GM19351 (cell line): ENCODE data around the gene CTLA4.

Experiments
- ATAC-seq: cut with Tn5 transposase; IDR thresholded peaks from one replicate; pipeline ENCODE4 v1.9.1; 2021; ENCODE audit warnings: mild to moderate bottlenecking, moderate library complexity; ENCODE audit not compliant: unreplicated experiment

Gene CTLA4

DNA sequence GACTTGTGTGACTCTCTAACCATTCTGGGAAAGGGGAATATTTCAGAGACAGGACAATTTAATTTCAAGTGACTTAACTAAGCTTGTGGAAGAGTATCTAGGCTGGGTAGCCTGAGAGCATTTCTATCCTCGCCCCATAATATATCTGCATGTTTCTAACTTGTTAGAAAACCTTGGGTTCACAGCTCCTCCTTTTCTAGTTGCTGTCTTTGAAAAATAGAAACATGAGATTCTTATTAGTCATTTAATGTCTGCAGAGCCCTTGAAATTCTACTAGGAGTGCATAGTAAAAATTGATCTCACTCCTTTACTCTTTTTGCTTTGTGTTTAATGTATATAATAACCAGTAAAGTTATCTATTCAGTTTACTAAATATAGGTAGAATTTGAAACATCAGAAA lies 22.4 kb downstream of the CTLA4 start:
- no peak for ATAC-seq

DNA sequence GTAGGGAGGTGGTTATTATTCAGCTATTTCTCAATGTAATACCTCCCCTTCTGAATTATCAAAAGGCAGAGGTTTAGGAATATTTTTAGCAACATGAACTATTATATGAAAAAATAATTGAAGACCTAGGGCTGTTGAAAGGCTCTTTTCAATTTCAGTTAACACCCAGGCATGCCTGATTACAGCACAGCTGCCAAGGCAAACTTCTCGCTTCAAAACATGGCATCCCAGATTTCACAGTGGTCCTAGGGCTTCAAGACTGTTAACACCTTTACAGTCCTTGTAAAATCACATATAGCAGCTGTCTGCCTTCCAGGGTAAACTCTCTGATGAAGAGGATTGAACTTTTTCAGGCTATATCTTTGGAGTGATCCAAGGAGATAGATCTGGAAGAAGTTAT lies 23.2 kb downstream of the CTLA4 start:
- ATAC-seq, result no peak

DNA sequence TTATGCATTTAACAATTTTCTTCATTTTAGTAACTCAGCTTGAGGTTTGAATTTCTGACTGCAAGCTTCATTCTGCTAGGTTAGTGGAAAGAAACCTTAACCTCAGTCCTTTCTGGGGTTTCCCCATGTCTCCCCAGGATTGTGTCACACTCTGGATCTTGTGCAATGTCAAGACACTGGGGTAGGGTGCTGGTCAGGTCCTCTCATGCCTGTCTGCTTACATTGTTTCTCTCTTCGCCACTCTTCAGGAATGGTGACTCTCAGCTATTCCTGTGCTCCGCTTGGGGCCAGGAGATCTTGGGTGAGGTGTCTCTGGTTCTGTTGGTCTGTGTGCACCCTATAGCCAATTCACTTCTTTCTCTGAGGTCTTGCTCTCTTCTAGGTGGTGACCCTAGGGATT lies 23.9 kb downstream of the CTLA4 start:
- ATAC-seq, result peak; percentile 55

- no peak for ATAC-seq
Observed at GRCh38 chr2:203892207-203892606, 24.6 kb downstream of the CTLA4 start.

- ATAC-seq, result no peak
Observed at GRCh38 chr2:203893401-203893800, 25.8 kb downstream of the CTLA4 start.

DNA sequence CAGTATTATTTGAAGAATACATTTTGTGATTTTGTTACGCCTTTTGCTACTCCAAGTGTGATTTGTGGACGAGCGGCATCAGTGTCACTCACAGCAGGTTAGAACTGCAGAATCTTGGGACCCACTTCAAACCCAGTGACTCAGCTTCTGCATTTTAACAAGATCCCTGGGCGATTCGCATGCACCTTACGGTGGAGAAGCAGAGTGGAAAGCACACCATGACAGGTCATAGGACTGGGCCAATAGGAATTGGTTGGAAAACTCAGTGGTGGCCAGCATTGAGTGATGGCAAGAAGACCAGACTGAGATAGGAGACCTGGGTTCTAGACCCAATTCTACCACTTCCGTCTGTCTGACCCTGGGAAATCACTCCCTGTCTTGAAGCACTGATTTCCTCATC lies 26.3 kb downstream of the CTLA4 start:
- ATAC-seq, result no peak

DNA sequence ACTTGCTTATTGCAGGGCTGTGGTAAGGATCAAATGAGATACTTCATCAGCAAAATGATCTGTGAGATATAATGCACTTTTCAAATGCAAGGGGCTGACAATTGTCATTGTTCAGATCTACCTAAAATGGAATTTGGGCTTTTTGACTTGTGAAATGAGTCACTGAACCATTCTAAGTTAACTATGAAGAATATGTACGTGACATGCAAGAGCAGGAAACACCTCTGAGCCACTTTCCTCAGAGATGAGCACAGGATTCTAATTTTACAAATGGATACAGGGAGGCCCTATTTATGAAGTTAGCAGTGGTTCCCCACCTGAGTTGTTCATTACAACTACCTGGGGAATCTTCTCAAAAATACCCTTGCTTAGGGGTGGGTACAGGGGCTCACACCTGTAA lies 26.7 kb downstream of the CTLA4 start:
- peak; percentile 52 for ATAC-seq

DNA sequence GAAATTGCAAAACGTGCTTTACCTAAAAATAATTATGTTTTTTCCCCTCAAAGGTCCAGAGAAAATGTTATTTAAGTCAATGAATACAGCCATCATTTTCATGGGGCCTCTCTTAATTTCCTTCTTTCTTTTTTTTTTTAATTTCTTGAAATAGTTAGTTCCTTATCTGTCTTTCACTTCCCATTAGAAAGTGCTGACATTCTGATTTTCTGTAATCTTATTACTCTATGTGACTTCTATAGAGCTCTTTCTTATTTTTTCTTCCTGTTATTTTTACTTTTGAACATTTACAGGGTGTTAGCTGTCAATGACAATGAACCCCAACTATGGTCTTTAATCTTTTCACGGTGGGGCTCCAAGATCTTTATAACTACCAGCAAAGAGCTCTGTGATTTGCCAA lies 30.0 kb downstream of the CTLA4 start:
- no peak for ATAC-seq

- ATAC-seq, result no peak
Observed at GRCh38 chr2:203898657-203899056, 31.1 kb downstream of the CTLA4 start.

- ATAC-seq, result no peak
Observed at GRCh38 chr2:203900253-203900652, 32.7 kb downstream of the CTLA4 start.

DNA sequence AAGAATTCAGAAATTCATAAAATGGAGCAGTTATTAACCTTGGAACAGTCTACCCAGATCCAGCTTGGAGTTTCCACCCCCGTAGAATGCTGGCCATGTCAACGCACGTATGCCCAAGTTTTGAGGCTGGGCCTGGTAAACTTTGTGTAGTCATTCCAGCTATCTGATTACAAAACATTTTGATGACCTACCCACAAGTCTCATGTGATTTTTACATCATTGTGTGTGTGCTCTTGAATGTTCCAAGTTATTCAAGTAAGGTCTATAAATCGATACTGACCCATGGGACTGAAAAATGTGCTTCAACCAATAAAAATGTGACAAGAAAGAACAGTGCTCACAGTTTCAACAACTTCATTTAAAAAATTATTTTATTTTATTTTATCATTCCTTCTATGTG lies 36.5 kb downstream of the CTLA4 start:
- no peak for ATAC-seq

DNA sequence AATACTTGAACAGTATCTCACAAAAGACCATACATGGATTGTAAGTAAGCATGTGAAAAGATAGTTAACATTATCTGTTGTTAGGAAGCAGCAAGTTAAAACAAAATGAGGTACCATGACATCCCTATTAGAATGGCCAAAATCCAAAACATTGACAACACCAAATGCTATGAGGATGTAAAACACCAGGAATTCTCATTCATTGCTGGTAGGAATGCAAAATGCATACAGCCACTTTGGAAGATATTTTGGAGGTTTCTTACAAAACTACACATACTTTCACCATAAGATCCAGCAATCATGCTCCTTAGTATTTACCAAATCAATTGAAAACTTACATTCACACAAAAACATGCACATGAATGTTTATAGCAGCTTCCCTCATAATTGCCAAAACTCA lies 38.1 kb downstream of the CTLA4 start:
- ATAC-seq, result no peak

DNA sequence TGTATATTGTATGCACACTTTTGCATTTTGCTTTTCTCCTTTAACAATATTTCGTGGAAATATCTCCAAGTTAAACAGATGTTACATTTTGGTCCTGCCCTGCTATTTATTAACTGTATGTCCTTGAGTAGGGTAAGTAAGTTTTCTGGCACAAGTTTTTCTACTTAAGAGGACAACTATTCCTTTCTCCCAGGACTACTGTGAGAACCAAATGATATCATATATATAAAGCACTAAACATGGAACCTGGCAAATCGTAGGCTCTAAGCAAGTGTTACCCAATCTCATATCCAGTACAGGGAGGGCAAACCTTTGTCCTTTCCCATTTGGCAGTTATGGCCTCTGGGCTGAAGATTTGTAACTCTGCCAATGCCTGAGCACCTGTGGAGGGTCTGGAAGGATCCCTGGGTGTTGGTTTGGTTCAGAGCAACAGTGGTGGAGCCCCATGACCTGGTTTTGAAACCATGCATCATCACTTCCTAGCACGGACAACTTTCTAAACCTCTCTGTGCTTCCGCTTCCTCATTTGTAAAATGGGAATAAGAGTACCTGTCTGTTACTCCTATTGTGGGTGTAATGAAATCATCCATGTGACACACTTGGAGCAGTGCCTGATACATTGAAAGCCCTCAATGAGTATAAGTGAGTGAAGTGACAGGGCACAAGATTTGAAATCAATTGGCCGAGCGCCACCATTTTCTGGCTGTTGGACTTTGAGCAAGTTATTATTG lies 40.7 kb downstream of the CTLA4 start:
- ATAC-seq, result no peak

DNA sequence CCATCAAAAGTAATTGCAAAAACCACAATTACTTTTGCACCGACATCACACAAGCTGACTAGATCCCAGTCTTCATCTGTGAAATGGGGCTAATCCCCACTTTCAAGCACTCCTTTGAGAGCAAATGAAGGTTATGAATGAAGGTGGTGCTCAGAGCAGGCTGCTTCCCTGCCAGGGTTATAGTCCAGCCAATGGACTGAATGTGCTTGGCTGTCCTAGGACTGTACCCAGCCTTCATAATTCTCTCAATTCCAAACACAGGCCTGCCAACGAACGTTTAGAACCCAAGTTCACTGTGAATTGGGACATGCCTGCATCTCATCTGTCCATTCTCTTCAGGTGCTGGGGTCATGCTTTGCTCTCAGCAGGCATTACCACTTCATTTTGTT lies 41.2 kb downstream of the CTLA4 start:
- ATAC-seq, result no peak

DNA sequence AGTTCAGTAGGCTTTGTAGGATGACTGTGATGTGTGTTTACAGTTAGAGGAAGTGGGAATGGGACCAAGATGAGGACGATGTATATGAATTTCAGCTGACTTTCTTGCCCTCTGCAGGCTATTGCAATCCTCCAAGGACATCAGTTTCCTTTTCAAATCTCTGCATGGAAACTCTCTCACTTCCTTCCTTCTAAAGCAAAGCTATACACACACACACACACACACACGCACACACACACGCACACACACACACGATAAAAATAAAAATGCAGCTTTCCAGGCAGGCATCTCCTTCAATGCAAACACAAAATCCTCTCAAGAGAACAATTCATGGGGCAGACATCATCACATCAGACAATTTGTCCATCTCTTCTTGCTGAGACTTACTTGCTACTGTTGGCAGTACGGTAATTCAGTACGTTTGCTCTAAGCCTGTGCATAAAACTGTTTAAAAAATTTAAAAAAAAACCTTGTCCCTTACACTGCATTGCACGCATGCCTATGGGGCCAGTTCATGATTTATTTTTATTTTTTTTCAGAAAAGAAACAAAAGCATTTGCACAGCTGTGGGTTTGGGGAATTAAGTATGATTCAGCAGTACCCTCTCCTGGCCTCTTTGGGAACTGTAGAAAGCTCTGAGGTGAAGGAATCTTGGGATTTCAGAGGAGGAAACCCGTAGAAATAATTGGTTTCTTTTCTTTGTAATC lies 41.8 kb downstream of the CTLA4 start:
- no peak for ATAC-seq

DNA sequence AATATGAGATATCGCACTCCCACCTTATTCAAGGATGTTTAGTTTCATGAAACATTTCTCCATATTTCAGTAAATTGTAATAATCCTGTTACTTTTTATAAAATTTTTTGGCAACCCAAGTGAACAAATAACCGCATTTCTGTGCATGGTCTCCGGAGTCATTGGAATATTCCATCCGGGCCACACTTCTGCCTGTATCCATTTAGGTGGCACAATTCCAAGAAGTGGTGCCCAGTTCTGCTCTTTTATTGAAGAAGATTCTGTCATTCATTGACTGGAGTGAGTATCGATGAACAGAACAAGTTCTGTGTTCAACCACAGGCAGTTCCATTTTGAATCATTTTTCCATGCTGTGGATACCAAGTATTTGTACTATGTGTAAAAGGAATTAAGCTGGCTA lies 42.4 kb downstream of the CTLA4 start:
- ATAC-seq, result no peak

DNA sequence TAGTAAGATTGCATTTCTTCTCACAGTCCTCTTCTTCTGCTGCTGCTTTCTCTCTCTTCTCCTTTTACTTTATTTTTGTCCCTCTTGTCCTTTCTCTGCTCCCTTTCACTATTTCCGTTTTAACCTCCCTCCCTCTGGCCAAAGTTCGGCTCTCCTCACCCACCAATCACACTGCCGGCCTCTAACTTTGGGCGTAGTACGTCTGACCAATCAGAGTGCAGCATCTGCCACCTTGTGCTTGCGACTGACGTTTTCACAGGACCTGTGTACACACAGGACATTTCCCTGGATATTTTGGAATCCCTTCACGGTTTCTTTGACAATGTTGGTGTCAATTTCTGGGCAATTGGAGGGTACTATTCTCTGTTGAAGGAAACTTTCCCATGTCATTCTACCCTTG lies 46.4 kb downstream of the CTLA4 start:
- ATAC-seq, result no peak

DNA sequence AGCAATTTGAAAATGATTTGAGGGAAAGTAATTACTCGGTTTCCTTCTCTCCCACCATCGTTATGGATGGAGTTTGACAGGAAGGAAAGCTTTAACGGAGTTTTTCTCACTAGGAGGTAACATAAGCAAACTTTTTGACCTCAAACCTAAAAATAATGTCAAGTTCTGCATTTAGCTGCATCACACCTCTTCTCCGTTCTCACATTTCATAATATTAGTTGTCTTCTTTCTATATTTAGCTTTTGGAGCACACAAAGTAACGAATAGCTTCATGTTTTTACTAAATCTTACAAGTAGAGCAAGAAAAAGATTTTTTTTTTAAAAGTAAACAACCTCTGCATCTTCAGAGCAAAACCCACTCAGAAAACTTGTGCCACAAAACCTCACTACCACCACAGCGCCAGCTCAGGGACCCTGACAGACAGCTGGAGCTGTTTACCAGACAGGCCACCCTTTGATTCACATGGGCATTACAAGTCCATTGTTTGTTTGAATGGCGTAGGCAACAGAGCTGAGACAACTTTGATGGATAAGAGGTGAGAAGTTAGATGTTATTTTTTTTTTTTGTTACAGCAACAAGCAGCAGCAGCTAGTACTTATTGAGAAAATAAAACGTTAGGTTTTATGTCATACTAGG lies 47.1 kb downstream of the CTLA4 start:
- ATAC-seq, result peak; percentile 72

GRCh38 chr2:203915256-203915655 lies 47.7 kb downstream of the CTLA4 start:
- ATAC-seq, result no peak

DNA sequence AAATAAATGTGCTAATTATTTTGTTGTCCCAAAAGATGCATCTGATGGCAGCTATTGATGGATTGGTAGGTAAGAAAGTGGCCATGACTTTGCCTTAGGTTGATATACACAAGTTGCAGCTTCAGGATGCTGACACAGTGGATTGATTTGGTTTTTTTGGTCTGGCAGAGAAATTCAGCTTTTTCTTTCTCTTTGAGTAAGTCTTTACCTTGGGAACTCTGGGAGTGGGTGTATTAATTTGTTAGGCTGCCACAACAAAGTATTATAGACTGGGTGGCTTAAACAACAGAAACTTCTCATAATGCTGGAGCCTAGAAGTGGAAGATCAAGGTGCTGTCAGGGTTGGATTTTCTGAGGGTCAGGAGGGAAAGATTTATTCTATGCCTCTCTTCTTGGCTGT lies 49.2 kb downstream of the CTLA4 start:
- no peak for ATAC-seq

DNA sequence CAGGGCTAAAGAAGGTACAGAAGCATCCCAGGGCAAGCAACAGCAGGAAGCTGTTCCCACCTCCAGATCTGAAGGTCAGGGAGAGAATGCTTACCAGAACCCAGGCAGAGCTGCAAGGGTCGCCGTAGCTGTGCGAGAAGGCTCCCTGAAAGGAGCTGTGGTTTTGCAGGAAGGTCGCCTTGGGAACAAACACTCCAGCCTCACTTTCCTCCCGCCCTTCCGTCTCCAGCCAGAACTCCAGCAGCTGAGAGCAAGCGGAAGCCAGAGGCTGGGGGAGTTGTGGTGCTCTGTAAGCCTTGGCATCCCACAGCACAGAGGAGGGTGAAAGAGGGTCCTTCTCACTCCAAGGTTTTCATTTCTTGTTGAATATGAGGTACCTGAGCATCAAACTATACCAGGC lies 50.7 kb downstream of the CTLA4 start:
- no peak for ATAC-seq

- no peak for ATAC-seq
Observed at GRCh38 chr2:203918839-203919238, 51.3 kb downstream of the CTLA4 start.
